Medulla oblongata (tissue), 1 donor: ENCODE results near the gene ADSS1.

Experiments used
- DNase-seq: peaks from one replicate; pipeline ENCODE4 v3.0.0-alpha.2; 2015; ENCODE audit errors: extremely low spot score

Gene ADSS1

DNA sequence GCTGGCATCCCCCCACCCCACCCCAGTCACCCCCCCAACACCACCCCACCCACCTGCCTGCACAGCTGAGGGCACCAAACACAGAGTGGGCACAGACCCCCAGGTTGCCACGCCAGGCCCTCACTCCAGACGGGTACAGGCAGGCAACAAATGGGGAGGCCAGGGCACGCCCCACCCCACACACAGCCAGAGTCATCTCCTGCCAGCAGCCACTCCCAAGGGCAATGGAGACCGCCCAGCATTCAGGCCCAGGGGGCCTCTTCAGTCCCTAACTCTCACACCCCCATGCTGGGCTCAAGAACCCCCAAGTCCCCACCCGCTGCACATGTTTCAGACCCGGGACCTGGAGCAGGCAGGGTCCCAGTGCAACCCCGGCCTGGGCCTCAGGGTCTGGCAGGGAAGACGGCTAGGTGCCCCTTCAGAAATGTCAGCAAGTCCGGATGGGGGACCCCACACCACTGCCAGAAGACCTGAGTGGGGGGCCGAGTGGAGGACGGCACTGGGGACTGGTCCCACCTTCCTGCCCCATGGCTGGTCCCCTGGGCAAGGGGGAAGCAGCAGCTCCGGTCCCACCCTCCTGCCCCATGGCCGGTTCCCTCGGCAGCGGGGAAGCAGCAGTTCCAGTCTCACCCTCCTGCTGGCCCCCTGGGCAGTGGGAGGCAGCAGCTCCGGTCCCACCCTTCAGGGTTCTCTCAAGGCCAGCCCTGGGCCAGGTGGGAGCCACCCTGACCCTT, 59.6 kb downstream of the ADSS1 start:
- no peak for DNase-seq

DNA sequence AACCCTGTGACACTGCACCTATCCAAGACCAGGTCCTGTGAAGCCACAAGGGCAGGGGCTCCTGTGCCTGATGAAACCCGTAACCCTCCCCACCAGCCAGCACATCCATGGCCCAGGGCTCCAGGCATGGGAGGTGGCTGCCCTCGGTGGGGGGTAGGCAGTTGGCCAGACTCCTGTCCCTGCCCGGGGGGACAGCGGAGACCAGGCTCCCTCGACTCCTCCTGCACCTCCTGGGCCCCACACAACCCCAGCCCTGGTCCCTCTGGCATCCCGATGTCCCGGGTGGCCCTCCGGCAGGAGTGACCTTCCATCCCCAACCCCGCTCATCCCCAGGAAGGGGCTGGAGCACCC, 60.2 kb downstream of the ADSS1 start:
- DNase-seq: no peak

- no peak for DNase-seq
Measured at GRCh38 chr14:104784846-104785707, 61.0 kb downstream of the ADSS1 start.

- DNase-seq: no peak
Measured at GRCh38 chr14:104785708-104786080, 61.7 kb downstream of the ADSS1 start.

DNA sequence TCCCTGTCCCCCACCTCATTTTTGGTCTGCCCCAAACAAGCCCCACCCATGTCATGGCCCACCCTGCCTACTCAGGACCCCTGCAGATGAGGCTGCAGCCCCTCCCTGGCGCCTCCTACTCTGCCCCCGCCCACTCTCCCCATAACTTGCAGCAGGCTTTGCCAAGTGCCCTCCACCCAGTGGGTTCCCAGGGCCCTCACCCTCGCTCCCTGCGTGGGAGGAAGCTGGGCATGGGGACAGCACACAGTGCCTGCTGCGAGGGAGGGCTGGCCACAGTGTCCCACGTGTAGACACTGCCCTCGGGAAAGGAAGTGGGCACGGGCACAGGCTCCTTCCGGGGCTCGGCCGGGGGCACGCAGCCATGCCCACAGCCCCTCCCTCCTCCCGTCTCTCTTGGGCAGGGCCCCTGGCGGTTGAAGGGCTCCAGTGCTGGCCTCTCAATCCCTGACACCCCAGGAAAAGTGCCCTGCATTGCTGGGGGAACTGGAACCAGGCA, 62.1 kb downstream of the ADSS1 start:
- peak; percentile 33 for DNase-seq

- no peak for DNase-seq
Measured at GRCh38 chr14:104786726-104787675, 63.0 kb downstream of the ADSS1 start.

DNA sequence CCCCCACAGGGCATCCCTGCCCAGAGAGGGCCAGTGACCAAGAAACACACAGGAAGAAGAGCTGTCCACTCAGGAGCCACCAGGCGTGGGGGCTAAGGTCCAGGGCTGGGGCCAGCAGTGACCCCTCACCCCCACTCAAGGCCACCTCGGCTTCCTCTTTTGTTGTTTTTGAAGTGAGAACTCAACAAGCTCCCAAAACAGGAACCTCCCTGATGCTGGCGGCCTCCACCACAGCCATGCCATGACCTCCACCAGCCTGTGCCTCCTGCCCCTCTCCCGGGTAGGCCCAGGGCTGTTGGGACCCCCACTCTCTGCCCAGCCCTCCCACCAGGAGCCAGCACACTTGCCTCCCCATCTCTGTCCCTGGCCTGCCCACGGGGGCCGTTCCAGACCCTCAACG, 63.7 kb downstream of the ADSS1 start:
- no peak for DNase-seq

GRCh38 chr14:104788161-104788818, 64.3 kb downstream of the ADSS1 start:
- no peak for DNase-seq

DNA sequence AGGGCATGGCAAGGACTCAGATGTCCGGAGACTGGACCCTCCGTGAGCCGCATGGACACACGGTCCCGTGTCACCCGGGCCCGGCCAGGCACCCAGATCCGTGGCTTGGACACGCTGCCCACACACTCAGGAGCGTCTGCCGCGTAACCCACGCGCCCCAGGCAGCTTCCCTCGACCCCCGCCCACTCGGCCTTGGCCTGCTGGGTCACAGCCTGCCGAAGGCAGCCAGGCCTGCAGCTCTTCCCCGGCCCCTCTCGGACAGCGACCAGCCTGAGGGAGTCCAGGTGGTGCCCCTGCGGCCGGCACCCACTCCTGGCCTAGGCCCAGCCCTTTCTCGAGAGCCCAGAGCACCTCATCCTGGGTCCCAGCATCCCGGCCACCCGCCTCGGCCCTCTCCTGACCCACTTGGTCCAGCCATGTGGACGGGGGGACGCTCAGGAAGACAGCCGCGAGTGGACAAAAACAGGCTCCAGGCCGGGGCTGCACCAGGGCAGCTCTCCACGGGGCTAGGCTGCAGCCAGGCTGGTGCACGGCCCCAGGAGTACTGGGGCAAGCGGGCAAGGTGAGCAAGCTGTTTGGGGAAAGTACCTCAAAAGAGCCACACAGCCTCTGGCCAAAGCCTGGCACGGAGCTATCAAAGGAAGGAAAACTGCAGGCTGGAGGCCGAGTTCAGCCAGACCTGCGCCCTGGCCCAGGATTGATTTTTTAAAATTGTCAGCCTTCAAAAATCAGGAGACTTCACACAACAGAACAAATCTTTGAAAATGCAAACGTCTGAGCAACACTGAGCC, 65.0 kb downstream of the ADSS1 start:
- no peak for DNase-seq

GRCh38 chr14:104789752-104790743, 66.0 kb downstream of the ADSS1 start:
- DNase-seq: no peak

DNA sequence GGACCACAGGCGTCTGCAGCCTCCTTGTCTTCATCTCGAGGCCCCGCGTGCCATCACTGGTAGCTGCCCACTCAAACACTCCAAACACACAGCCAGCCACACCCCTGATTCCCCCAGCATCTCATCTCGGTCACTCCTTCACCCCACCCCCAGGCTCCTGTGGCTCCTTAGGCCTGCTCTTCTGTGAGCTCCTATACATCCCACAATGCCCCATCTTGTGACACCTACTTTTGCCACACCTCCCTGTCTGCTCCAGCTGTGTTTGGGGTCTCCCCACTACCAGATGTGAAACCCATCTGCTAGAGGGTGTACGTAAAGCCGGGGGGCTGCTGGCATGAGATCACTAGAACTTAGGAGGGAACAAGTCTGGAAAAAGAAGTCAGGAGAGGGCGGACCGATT, 67.4 kb downstream of the ADSS1 start:
- DNase-seq: no peak

GRCh38 chr14:104792101-104792884, 68.3 kb downstream of the ADSS1 start:
- no peak for DNase-seq

- DNase-seq: no peak
Measured at GRCh38 chr14:104792945-104793702, 69.1 kb downstream of the ADSS1 start.

DNA sequence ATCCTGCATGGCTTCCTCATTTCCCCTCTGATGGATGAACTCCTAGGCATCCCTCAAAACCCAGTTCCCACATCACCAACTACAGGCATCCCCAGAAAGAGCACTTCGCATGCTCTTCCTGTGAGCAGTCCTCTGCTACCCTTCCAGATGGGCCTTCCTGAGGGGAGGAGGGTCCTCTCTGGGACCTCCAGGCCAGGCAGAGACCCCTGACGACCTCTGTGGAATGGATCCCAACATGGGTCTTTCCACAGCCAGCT, 69.6 kb downstream of the ADSS1 start:
- DNase-seq: no peak

- DNase-seq: no peak
Measured at GRCh38 chr14:104794099-104794498, 70.1 kb downstream of the ADSS1 start.

- DNase-seq: peak; percentile 30
Measured at GRCh38 chr14:104794631-104794992, 70.6 kb downstream of the ADSS1 start.

- no peak for DNase-seq
Measured at GRCh38 chr14:104794993-104795780, 71.2 kb downstream of the ADSS1 start, which contains the start of gene AKT1. AKT1 (minus strand) TSS chr14:104795748; CDS start chr14:104792643, 3,105 bp downstream.
